ENCODE data around the gene NEK6. TPM values are rescaled to one million over a fixed set of nuclear protein-coding genes. Genes with fewer than 3 reads are reported as not detected.

Gene NEK6
- polyA plus RNA-seq, 1 experiment = 73.6 TPM

GRCh38 chr9:124268661-124269060 is 10.9 kb downstream of the NEK6 start:
- Histone ChIP-seq H3K4me3 (ENCODE audit: low read depth, low read length) (no peak overlapping the region), H3K36me3 (ENCODE audit: control insufficient read depth, insufficient read depth, low read length) (peaks cover 17% of the 10 kb centered on the region), H3K27me3 (ENCODE audit: control insufficient read depth, insufficient read depth, low read length) (no peaks in the 10 kb centered on the region)
- ChIA-PET POLR2A (no interaction called here), CTCF (no interaction called here)
- no peak for DNase-seq (ENCODE audit: low read depth)
- no peak for TF ChIP-seq CTCF (IDR thresholded peaks at IDR 0.05; ENCODE audit: insufficient read depth, low read depth, low read length)

GRCh38 chr9:124269556-124269955 is 11.8 kb downstream of the NEK6 start:
- POLR2A ChIA-PET = no interaction called here
- DNase-seq (ENCODE audit: low read depth) = no peak
- TF ChIP-seq CTCF (IDR thresholded peaks at IDR 0.05; ENCODE audit: insufficient read depth, low read depth, low read length) = no peak
- no peaks in the 10 kb centered on the region for H3K27me3 ChIP-seq (ENCODE audit: control insufficient read depth, insufficient read depth, low read length)
- H3K36me3 ChIP-seq (ENCODE audit: control insufficient read depth, insufficient read depth, low read length) = peaks cover 15% of the 10 kb centered on the region
- no peak overlapping the region for H3K4me3 ChIP-seq (ENCODE audit: low read depth, low read length)
- CTCF ChIA-PET = no interaction called here

- ChIA-PET CTCF (interaction anchor here (0.8 kb wide), 1 partner anchor 80 kb away, joined by 3 read pairs; no protein-coding TSS in a partner anchor), POLR2A (no interaction called here)
- TF ChIP-seq CTCF (IDR thresholded peaks at IDR 0.05; ENCODE audit: insufficient read depth, low read depth, low read length) = no peak
- H3K36me3 ChIP-seq (ENCODE audit: control insufficient read depth, insufficient read depth, low read length) = peaks cover 17% of the 10 kb centered on the region
- H3K4me3 ChIP-seq (ENCODE audit: low read depth, low read length) = no peak overlapping the region
- no peaks in the 10 kb centered on the region for H3K27me3 ChIP-seq (ENCODE audit: control insufficient read depth, insufficient read depth, low read length)
- DNase-seq (ENCODE audit: low read depth) = no peak
Measured at GRCh38 chr9:124270504-124271335, 13.0 kb downstream of the NEK6 start.

- DNase-seq (ENCODE audit: low read depth) = no peak
- H3K36me3 ChIP-seq (ENCODE audit: control insufficient read depth, insufficient read depth, low read length) = peaks cover 16% of the 10 kb centered on the region
- POLR2A ChIA-PET = no interaction called here
- CTCF ChIA-PET = interaction anchor here (0.8 kb wide), 1 partner anchor 79 kb away, joined by 3 read pairs; no protein-coding TSS in a partner anchor
- no peak for TF ChIP-seq CTCF (IDR thresholded peaks at IDR 0.05; ENCODE audit: insufficient read depth, low read depth, low read length)
- no peaks in the 10 kb centered on the region for H3K27me3 ChIP-seq (ENCODE audit: control insufficient read depth, insufficient read depth, low read length)
- H3K4me3 ChIP-seq (ENCODE audit: low read depth, low read length) = no peak overlapping the region
Measured at GRCh38 chr9:124271660-124272059, 13.9 kb downstream of the NEK6 start.

- Histone ChIP-seq H3K36me3 (ENCODE audit: control insufficient read depth, insufficient read depth, low read length) (peaks cover 18% of the 10 kb centered on the region), H3K27me3 (ENCODE audit: control insufficient read depth, insufficient read depth, low read length) (no peaks in the 10 kb centered on the region), H3K4me3 (ENCODE audit: low read depth, low read length) (no peak overlapping the region)
- POLR2A ChIA-PET = no interaction called here
- CTCF ChIA-PET = no interaction called here
- no peak for DNase-seq (ENCODE audit: low read depth)
- no peak for TF ChIP-seq CTCF (IDR thresholded peaks at IDR 0.05; ENCODE audit: insufficient read depth, low read depth, low read length)
Measured at GRCh38 chr9:124272118-124272517, 14.4 kb downstream of the NEK6 start.
